GM19395 (cell line): ENCODE data around the gene P4HTM.
A peak's percentile ranks its signal among the peaks of the same experiment; 100 is the strongest.

Experiments used
- ATAC-seq: cut with Tn5 transposase; IDR thresholded peaks from one replicate; pipeline ENCODE4 v1.9.1; 2021; ENCODE audit warnings: mild to moderate bottlenecking, moderate library complexity; ENCODE audit not compliant: unreplicated experiment

The P4HTM gene

GRCh38 chr3:49021813-49022687 lies 32.0 kb downstream of the P4HTM start, which contains the start of gene NDUFAF3:
Gene NDUFAF3, plus strand, starts transcription at chr3:49022121. Its CDS starts 24 bp downstream, at chr3:49022145.
- ATAC-seq: peak; percentile 61

DNA sequence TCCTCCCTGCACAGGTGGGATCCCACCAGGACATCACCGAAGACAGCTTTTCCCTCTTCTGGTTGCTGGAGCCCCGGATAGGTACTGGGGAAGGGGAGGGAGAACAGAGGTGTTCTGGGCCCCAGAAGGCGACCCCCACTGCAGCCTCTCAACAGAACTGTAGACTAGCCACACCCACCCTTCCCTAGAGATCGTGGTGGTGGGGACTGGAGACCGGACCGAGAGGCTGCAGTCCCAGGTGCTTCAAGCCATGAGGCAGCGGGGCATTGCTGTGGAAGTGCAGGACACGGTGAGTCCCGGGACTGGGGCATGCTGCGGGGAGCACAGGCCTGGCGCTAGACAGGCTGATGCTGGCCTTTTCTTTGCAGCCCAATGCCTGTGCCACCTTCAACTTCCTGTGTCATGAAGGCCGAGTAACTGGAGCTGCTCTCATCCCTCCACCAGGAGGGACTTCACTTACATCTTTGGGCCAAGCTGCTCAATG lies 32.7 kb downstream of the P4HTM start:
- ATAC-seq: no peak

- ATAC-seq: no peak
Observed at GRCh38 chr3:49023775-49024174, 33.7 kb downstream of the P4HTM start.

DNA sequence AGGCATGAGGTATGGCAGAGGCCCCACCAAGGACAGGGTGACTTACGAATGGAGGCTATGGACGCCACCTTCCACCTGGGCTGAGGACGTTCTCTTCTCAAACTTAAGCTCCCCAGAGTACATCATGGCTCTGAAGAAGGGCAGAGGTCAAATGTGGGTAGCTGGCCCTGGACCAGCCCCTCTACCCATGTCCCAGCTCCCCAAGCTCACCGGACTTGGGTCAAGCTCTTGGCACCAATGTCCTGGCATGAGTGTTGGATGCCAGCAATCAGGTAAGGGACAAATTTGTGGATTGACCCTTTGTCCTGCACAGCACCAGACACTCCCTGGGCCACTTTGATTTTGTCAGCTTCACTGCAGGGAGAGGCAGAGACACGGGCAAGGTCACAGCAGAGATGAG lies 34.4 kb downstream of the P4HTM start:
- no peak for ATAC-seq

GRCh38 chr3:49025005-49025792 lies 35.2 kb downstream of the P4HTM start:
- no peak for ATAC-seq

DNA sequence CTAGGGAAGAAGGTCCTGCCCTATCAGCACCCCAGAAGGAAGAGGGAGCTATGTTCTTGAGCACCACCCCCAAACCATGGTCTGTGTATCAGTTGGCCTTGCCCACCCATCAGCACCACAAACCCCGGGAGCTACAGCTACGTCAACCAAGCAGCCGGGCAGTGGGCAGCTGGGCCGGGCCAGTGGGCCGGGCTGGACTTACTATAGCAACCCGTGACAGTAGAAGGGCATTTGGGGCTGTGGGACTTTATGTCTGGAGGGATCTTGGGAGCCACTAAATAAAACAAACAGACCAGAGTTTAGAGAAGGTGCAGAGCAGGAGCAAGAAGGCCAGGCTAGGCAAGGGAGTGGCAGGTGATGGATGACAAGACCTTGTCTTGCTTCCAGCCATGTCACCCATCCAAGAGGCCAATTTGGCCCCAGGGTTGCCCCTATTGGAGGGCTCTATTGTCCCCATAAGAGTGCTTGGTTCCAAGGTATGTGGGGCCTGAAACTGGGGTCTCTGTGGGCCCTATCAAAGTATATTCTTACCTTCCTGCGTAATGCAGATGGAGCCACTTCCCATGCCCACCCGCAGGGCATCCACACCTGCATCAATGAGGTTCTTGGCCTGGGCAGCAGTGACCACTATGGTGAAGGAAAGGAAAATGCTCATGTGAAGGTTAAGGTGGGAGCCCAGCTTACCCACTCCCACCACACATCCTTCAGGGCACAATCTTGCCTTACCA lies 35.9 kb downstream of the P4HTM start:
- no peak for ATAC-seq

GRCh38 chr3:49026536-49026935 lies 36.5 kb downstream of the P4HTM start:
- ATAC-seq: no peak

- ATAC-seq: no peak
Observed at GRCh38 chr3:49027634-49028033, 37.6 kb downstream of the P4HTM start.

DNA sequence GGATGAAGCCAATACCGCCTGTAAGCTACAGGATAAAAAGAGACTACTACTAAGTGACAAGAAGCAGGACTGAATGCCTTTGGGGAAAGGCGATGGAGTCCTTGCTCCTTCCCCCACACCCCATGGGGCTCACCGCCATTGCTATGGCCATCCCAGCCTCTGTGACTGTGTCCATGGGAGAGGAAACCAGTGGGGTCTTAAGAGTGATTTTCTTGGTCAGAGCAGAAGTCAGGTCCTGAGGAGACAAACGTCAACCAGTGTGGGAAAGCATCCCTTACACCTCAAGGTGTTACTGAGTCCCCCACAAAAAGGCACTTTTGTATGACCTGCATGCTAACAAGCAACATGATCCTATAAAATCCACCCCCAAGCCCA lies 38.2 kb downstream of the P4HTM start:
- no peak for ATAC-seq

DNA sequence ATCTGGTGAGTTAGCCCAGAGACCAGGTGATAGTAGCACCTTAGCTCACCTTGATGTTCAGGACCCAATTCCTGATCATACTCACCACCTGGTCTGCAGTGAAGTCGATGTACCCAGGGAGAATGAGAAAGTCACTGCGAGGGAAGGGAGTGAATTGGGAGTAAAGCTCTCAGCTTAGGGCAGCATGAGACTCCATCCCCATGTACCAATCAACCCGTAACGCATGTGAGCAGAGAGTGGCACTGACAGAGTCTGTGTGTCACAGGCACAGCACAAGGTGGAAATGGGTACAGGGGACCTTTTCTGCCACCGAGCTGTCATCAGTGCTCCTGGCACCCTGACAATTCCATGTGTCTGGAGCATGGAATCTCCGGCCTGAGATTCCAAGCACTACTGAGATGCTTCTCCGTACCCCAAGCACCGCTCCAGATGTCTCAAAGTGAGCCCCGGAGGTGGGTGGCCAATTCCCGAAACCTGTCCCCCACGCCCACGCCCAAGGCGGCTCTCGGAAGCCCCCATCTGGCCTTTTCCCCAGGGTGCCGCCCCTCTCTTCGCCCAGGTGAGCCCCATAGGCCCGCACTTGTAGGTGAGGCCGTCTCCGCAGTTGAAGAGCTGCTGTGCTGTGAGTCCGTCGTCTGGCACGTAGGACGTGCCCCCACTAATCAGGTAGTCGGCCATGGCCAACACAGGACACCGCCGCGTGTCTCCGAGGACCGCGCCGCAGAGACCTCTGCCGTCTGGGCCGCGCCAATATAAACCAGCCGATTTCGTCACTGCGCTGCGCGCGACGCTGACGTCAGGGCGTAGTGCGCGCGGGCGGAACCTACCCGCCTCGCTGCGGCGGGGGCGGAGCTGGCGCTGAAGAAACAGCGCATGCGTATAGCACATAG lies 38.9 kb downstream of the P4HTM start, which contains the start of gene IMPDH2:
IMPDH2 (minus strand) TSS at position 726 of the 890 bp plus-strand sequence; CDS start at position 678, 48 bp downstream.
- peak; percentile 94 for ATAC-seq

- no peak for ATAC-seq
Observed at GRCh38 chr3:49029563-49029884, 39.5 kb downstream of the P4HTM start.

GRCh38 chr3:49030321-49030720 lies 40.3 kb downstream of the P4HTM start:
- no peak for ATAC-seq

GRCh38 chr3:49032646-49033304 lies 42.7 kb downstream of the P4HTM start:
- ATAC-seq: no peak

DNA sequence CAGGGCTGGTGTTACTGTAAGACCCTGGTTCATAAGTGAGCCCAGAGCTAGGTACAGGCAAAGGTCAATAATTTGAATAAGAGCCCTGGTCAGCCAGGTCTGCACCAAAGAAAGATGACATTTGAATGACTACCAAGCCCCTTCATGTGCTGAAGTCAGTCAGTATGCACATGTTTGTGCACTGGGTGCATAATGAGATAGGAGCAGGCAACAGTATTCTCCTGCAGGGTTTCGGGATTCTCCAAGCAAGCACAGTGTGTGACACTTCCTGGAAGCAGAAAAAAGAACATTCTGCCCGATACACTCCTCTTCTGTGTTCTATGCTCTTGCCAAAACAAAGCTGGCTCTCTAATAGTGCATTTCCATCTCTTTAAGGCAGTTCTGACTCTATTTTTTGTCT lies 44.6 kb downstream of the P4HTM start:
- ATAC-seq: no peak

DNA sequence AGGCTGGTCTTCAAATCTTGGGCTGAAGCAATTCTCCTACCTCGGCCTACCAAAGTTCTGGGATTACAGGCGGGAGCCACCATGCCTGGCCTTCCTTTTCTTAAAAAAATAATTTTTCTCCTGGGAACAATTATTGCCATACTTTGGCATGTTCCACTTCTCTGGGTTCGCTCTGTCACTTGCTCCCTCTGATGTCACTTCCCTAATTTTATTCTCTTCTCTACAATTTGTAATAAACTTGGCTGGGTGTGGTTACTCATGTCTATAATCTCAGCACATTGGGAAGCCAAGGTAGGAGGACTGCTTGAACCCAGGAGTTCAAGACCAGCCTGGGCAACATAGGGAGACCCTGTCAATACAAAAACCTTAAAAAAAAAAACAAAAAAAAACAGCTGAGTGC lies 45.2 kb downstream of the P4HTM start:
- ATAC-seq: no peak

DNA sequence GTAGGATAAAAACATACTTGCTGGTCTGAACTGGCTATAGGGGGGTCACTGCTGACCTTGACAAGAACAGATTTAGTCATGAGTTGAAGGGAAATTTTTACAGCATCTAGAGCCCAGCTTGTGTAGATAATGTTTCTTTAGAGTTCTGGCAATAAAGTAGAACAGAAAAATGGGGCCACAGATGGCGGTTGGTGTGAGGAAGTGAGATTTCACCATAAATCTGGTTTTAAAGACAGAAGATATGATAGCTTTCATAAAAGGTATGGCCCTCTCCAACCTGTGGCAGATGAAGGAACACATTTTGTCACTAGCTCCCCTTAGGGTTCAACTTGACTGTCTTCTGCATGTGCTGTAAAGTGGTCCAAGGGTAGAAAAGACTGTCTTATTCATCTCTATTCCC lies 63.5 kb downstream of the P4HTM start:
- ATAC-seq: no peak

DNA sequence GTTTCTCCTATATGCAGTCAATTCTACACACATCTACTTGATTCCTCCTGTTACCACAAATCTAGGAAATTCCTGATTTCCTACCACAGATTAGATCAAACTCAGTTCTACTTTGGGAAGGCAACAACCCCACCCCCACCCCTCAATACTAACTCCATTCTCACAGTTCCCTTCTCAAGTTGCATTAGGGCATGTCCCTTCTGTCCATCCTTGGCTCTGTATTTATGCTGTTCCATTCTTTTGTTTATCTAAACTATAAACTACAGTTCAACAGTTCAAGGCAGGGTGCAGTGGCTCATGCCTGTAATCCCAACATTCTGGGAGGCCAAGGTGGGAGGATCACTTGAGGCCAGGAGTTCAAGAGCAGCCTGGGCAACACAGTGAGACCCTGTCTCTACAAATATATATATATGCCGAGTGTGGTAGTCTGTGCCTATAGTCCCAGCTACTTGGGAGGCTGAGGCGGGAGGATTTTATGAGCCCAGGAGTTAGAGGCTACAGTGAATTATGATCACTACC lies 64.4 kb downstream of the P4HTM start:
- ATAC-seq: no peak
